HepG2 (cell line): ENCODE results near the gene ZNF500. TPM values are rescaled to one million over a fixed set of nuclear protein-coding genes. Genes with fewer than 3 reads are reported as not detected.

Experiments
- ATAC-seq: fragments of 200-7000 bp; cut with Tn5 transposase; 3 replicates; pipeline ENCODE4 v1.9.1; 2020; ENCODE audit warnings: mild to moderate bottlenecking, moderate library complexity
- BruUV-seq: library from RNA; stranded (reverse); fragments of 400-500 nt; replicated peaks from 2 replicates; lab custom pipeline; 2021; lab: Mats Ljungman, UMichigan
- CTCF ChIA-PET: fragments of 300-600 bp; formaldehyde crosslinking; extraction: SDS; loops from one replicate; lab custom pipeline; 2021; ENCODE audit warnings: low total read pairs, inconsistent platforms, low intra/inter-chr PET ratio; lab: Yijun Ruan, JAX
- POLR2A ChIA-PET: fragments of 350-600 bp; sonication (Branson Sonifier 250); formaldehyde crosslinking; loops from one replicate; lab custom pipeline; 2020; ENCODE audit warnings: antibody characterized with exemption, inconsistent platforms; lab: Yijun Ruan, JAX
- DNase-seq: peaks from one replicate; pipeline ENCODE4 v3.0.0-alpha.2; 2015; ENCODE audit warnings: low spot score
- FAIRE-seq: peaks from 3 replicates; lab custom pipeline; 2011; peaks lifted over from hg19 to GRCh38; lab: Jason Lieb, UNC
- H2AFZ ChIP-seq: one replicate; pipeline ENCODE4 v1.6.1; 2011; ENCODE audit warnings: low read length, inconsistent platforms
- H3K27ac ChIP-seq: fragments of 300-600 bp; 3 replicates; pipeline ENCODE4 v1.8.0; 2011; ENCODE audit warnings: mixed run types, mild to moderate bottlenecking, mixed read lengths, low read length, inconsistent platforms; ENCODE audit not compliant: insufficient read depth; ENCODE audit errors: extremely low read length
- H3K27me3 ChIP-seq, 2 experiments: fragments of 200-600 bp in 1 of 2; 2 replicates in 1 of 2; 3 replicates in 1 of 2; pipeline versions ENCODE4 v1.6.0 to v1.8.0; 2011; ENCODE audit warnings: low read length in 2 of 2, mild to moderate bottlenecking in 2 of 2, moderate library complexity in 2 of 2, inconsistent platforms in 1 of 2; ENCODE audit not compliant: insufficient read depth in 2 of 2, control insufficient read depth in 1 of 2
- H3K36me3 ChIP-seq, 2 experiments: fragments of 200-600 bp in 1 of 2; replicated peaks in 1 of 2; 2 replicates in 1 of 2; 3 replicates in 1 of 2; pipeline versions ENCODE4 v1.5.1 to v1.8.0; 2011; ENCODE audit warnings: low read length in 2 of 2, inconsistent platforms in 1 of 2; ENCODE audit not compliant: insufficient read depth in 2 of 2, control insufficient read depth in 1 of 2
- H3K4me1 ChIP-seq: 2 replicates; pipeline ENCODE4 v1.5.1; 2012; ENCODE audit warnings: low read length, inconsistent platforms; ENCODE audit not compliant: insufficient read depth
- H3K4me2 ChIP-seq: 2 replicates; pipeline ENCODE4 v1.6.0; 2011; ENCODE audit warnings: low read depth, low read length, inconsistent platforms
- H3K4me3 ChIP-seq, 3 experiments: fragments of 200-600 bp in 1 of 3; sonication (generic), shearing (Covaris generic) in 1 of 3; replicated peaks in 1 of 3; 2 replicates each; pipeline ENCODE4 v1.5.1; 2011 to 2016; ENCODE audit warnings: low read length in 3 of 3, inconsistent platforms in 2 of 3, low read depth in 2 of 3, mild to moderate bottlenecking in 2 of 3, control low read depth in 1 of 3, mixed read lengths in 1 of 3; ENCODE audit not compliant: insufficient read depth in 1 of 3
- H3K79me2 ChIP-seq: one replicate; pipeline ENCODE4 v1.6.1; 2011; ENCODE audit warnings: low read length, inconsistent platforms; ENCODE audit not compliant: insufficient read depth
- H3K9ac ChIP-seq: 2 replicates; pipeline ENCODE4 v1.6.0; 2011; ENCODE audit warnings: mild to moderate bottlenecking, low read depth, low read length, inconsistent platforms; ENCODE audit not compliant: insufficient read depth
- H3K9me3 ChIP-seq: 2 replicates; pipeline ENCODE4 v1.5.1; 2012; ENCODE audit warnings: mild to moderate bottlenecking, low read length
- H4K20me1 ChIP-seq: 2 replicates; pipeline ENCODE4 v1.6.0; 2011; ENCODE audit warnings: inconsistent platforms, mild to moderate bottlenecking, low read length, moderate library complexity; ENCODE audit not compliant: insufficient read depth
- CCAR2 ChIP-seq: fragments of 200-400 bp; formaldehyde crosslinking; optimal IDR thresholded peaks from 2 replicates; pipeline ENCODE3; 2018; ENCODE audit warnings: low read depth, mild to moderate bottlenecking, low read length, moderate library complexity
- MNT ChIP-seq: fragments of 450-650 bp; IDR thresholded peaks from 2 replicates; pipeline ENCODE4 v1.6.1; 2016
- RNF219 ChIP-seq: sonication (generic); formaldehyde crosslinking; IDR thresholded peaks from 2 replicates; pipeline ENCODE4 v1.5.0; 2020; ENCODE audit warnings: mild to moderate bottlenecking, missing genetic modification reagents
- SAP130 ChIP-seq: IDR thresholded peaks from 2 replicates; pipeline ENCODE4 v1.6.1; 2016; ENCODE audit warnings: low read depth
- SMAD3 ChIP-seq: sonication (generic); formaldehyde crosslinking; IDR thresholded peaks from 2 replicates; pipeline ENCODE4 v1.4.0; 2020; ENCODE audit warnings: missing genetic modification reagents
- SMARCC2 ChIP-seq: fragments of 450-650 bp; IDR thresholded peaks from 2 replicates; pipeline ENCODE4 v1.6.1; 2017; ENCODE audit warnings: antibody characterized with exemption, mild to moderate bottlenecking
- SRY ChIP-seq: sonication (generic); formaldehyde crosslinking; IDR thresholded peaks from 2 replicates; pipeline ENCODE4 v1.8.0; 2022; ENCODE audit warnings: mild to moderate bottlenecking, missing genetic modification reagents
- ZBTB42 ChIP-seq: sonication (generic); formaldehyde crosslinking; IDR thresholded peaks from 2 replicates; pipeline ENCODE4 v1.5.0; 2020; ENCODE audit warnings: mild to moderate bottlenecking, missing genetic modification reagents
- ZNF138 ChIP-seq: sonication (generic); formaldehyde crosslinking; IDR thresholded peaks from 2 replicates; pipeline ENCODE4 v1.5.0; 2020; ENCODE audit warnings: mild to moderate bottlenecking, low read depth, missing genetic modification reagents
- ZNF30 ChIP-seq: sonication (generic); formaldehyde crosslinking; IDR thresholded peaks from 2 replicates; pipeline ENCODE4 v1.5.0; 2020; ENCODE audit warnings: mild to moderate bottlenecking, missing genetic modification reagents
- ZNF318 ChIP-seq: sonication (generic); formaldehyde crosslinking; IDR thresholded peaks from 2 replicates; pipeline ENCODE4 v1.4.0; 2020; ENCODE audit warnings: mild to moderate bottlenecking, missing genetic modification reagents
- ZNF7 ChIP-seq: IDR thresholded peaks from 2 replicates; pipeline ENCODE4 v1.6.1; 2016; ENCODE audit warnings: missing biosample characterization, missing genetic modification reagents
- ZNF768 ChIP-seq: sonication (generic); formaldehyde crosslinking; IDR thresholded peaks from 2 replicates; pipeline ENCODE4 v1.4.0; 2020; ENCODE audit warnings: missing genetic modification reagents
- WGBS: methylation state at CpG from one replicate; pipeline ENCODE4 v1.1.6; 2017; ENCODE audit warnings: low lambda C conversion rate; 5-methylcytosine and 5-hydroxymethylcytosine counted together
- in situ Hi-C: cut with HindIII; loops from 2 replicates; pipeline ENCODE4 v1.10.0; 2017; ENCODE audit warnings: low pct_unique_long_range_greater_than_20kb; ENCODE audit not compliant: extremely low pct_ligation_motif_present
- intact Hi-C: fragments of 100-400 bp; cut with micrococcal nuclease; formaldehyde crosslinking; loops from one replicate; pipeline ENCODE4 v1.10.0; 2022; ENCODE audit not compliant: unreplicated experiment
- polyA plus RNA-seq, 8 experiments: library from polyadenylated mRNA; depleted of rRNA in 3 of 8; stranded (reverse) in 7 of 8; unstranded in 1 of 8; fragments of >200 nt; fragmentation: Illumina TruSeq in 4 of 8; extraction: Trizol in 4 of 8; gene quantifications; 2 replicates each; pipeline versions ENCODE4 v1.2.1 to v1.2.3, GENCODE V29; 2011 to 2016; ENCODE audit warnings: low read depth in 4 of 8, missing spikeins in 1 of 8, mixed read lengths in 1 of 8; ENCODE audit not compliant: insufficient read depth in 1 of 8
- total RNA-seq, 5 experiments: library from RNA; depleted of rRNA; stranded (reverse); fragments of >200 nt; fragmentation: Illumina TruSeq; extraction: Trizol; gene quantifications; 2 replicates each; pipeline ENCODE4 v1.2.3, GENCODE V29; 2016; ENCODE audit warnings: low read depth in 1 of 5

ZNF500 gene
- total and polyA plus RNA-seq, 2 of the 13 experiments (the other 11 are each of a cell fraction or from before 2014, with no cell fraction given) = 6.1 to 12.2 TPM

GRCh38 chr16:4799171-4799855 is 32.4 kb upstream of the ZNF500 start:
- no peak for FAIRE-seq
- no peak for ATAC-seq
- no peak for TF ChIP-seq SRY (CRISPR knock-in tag)
- no peak for TF ChIP-seq SAP130 (CRISPR knock-in tag)
- no peak for TF ChIP-seq SMAD3 (CRISPR knock-in tag)
- peak; percentile 94 for TF ChIP-seq ZNF768 (CRISPR knock-in tag)
- no peak for TF ChIP-seq CCAR2
- no peak for TF ChIP-seq ZBTB42 (CRISPR knock-in tag)
- TF ChIP-seq ZNF138 = no peak
- no peak for TF ChIP-seq ZNF30 (CRISPR knock-in tag)
- TF ChIP-seq MNT = peak; percentile 59; the same call in 1 of the 2 replicates
- TF ChIP-seq ZNF7 (CRISPR knock-in tag) = no peak
- TF ChIP-seq ZNF318 (CRISPR knock-in tag) = no peak
- TF ChIP-seq RNF219 (CRISPR knock-in tag) = no peak
- no peak for TF ChIP-seq SMARCC2

More at GRCh38 chr16:4799171-4799855, 32.4 kb upstream of the ZNF500 start:
- POLR2A ChIA-PET = interaction anchor here (1.0 to 3.7 kb wide), 2 partner anchors 10 to 65 kb away, joined by 3 to 17 read pairs; partner anchors contain the start of genes ANKS3, DNAAF8 and SEPTIN12
- no peak overlapping the region for H3K9ac ChIP-seq
- BruUV-seq = no TSS peak
- peaks cover 24% of the 10 kb centered on the region for H3K4me1 ChIP-seq
- no peak overlapping the region for H3K4me2 ChIP-seq
- no peak for DNase-seq
- no peaks in the 10 kb centered on the region for H3K9me3 ChIP-seq
- no peak overlapping the region for H3K27ac ChIP-seq
- no peaks in the 10 kb centered on the region for H3K79me2 ChIP-seq
- CTCF ChIA-PET = no interaction called here
- no peak overlapping the region for H2AFZ ChIP-seq
- no peaks in the 10 kb centered on the region for H4K20me1 ChIP-seq
- H3K36me3 ChIP-seq = peaks cover 0 to 12% of the 10 kb centered on the region in 2 experiments; a peak in 2 of 5 replicates
- no peaks in the 10 kb centered on the region for H3K27me3 ChIP-seq
- intact Hi-C loops = no loop called here
- in situ Hi-C loops = no loop called here
- no peak overlapping the region for H3K4me3 ChIP-seq
- WGBS = 97% methylated on average over 11 of the region's 19 CpGs
